Adipocyte (in vitro differentiated cells): ENCODE results near the gene CDRT4.
A peak's percentile ranks its signal among the peaks of the same experiment; 100 is the strongest.

Source experiments
- DNase-seq: peaks from one replicate; pipeline ENCODE4 v3.0.0-alpha.2; 2015; ENCODE audit warnings: low read depth
- H3K27me3 ChIP-seq: replicated peaks from 2 replicates; pipeline ENCODE4 v1.7.0; 2013; ENCODE audit warnings: mild to moderate bottlenecking, low read length, moderate library complexity; ENCODE audit not compliant: control insufficient read depth, insufficient read depth
- H3K36me3 ChIP-seq: 2 replicates; pipeline ENCODE4 v1.7.0; 2013; ENCODE audit warnings: low read length, mild to moderate bottlenecking, moderate library complexity; ENCODE audit not compliant: control insufficient read depth, insufficient read depth, severe bottlenecking
- H3K4me1 ChIP-seq: 2 replicates; pipeline ENCODE4 v1.7.0; 2013; ENCODE audit warnings: mild to moderate bottlenecking, low read length, moderate library complexity; ENCODE audit not compliant: control insufficient read depth, insufficient read depth
- H3K4me3 ChIP-seq: 2 replicates; pipeline ENCODE4 v1.7.0; 2013; ENCODE audit warnings: mild to moderate bottlenecking, low read length, moderate library complexity
- H3K9ac ChIP-seq: 2 replicates; pipeline ENCODE4 v1.7.0; 2013; ENCODE audit warnings: mild to moderate bottlenecking, low read length, moderate library complexity
- H3K9me3 ChIP-seq: 2 replicates; pipeline ENCODE4 v1.7.0; 2013; ENCODE audit warnings: mild to moderate bottlenecking, low read length, moderate library complexity; ENCODE audit not compliant: control insufficient read depth

Gene CDRT4

GRCh38 chr17:15454346-15454745 is 13.1 kb downstream of the CDRT4 start:
- no peak overlapping the region for H3K4me3 ChIP-seq
- no peak for DNase-seq
- H3K36me3 ChIP-seq, result no peaks in the 10 kb centered on the region
- no peak overlapping the region for H3K9ac ChIP-seq
- H3K27me3 ChIP-seq, result no peaks in the 10 kb centered on the region
- H3K9me3 ChIP-seq, result peaks cover 9% of the 10 kb centered on the region
- H3K4me1 ChIP-seq, result peaks cover 67% of the 10 kb centered on the region

GRCh38 chr17:15453782-15454181 is 13.6 kb downstream of the CDRT4 start:
- Histone ChIP-seq H3K9ac (peak overlapping the region; percentile 15), H3K4me1 (peaks cover 64% of the 10 kb centered on the region), H3K36me3 (no peaks in the 10 kb centered on the region), H3K27me3 (no peaks in the 10 kb centered on the region), H3K4me3 (no peak overlapping the region), H3K9me3 (peaks cover 9% of the 10 kb centered on the region)
- DNase-seq, result no peak

GRCh38 chr17:15453246-15453645 is 14.2 kb downstream of the CDRT4 start:
- Histone ChIP-seq H3K36me3 (no peaks in the 10 kb centered on the region), H3K27me3 (no peaks in the 10 kb centered on the region), H3K4me3 (no peak overlapping the region), H3K4me1 (peaks cover 60% of the 10 kb centered on the region), H3K9ac (peak overlapping the region; percentile 15), H3K9me3 (peaks cover 9% of the 10 kb centered on the region)
- DNase-seq, result peak; percentile 24

GRCh38 chr17:15452746-15453145 is 14.7 kb downstream of the CDRT4 start:
- Histone ChIP-seq H3K27me3 (no peaks in the 10 kb centered on the region), H3K36me3 (no peaks in the 10 kb centered on the region), H3K9me3 (peaks cover 9% of the 10 kb centered on the region), H3K4me3 (no peak overlapping the region), H3K9ac (peak overlapping the region; percentile 23), H3K4me1 (peaks cover 58% of the 10 kb centered on the region)
- no peak for DNase-seq

- Histone ChIP-seq H3K4me1 (peaks cover 49% of the 10 kb centered on the region), H3K9me3 (peaks cover 9% of the 10 kb centered on the region), H3K9ac (no peak overlapping the region), H3K27me3 (no peaks in the 10 kb centered on the region), H3K36me3 (no peaks in the 10 kb centered on the region), H3K4me3 (no peak overlapping the region)
- DNase-seq, result no peak
These were observed 15.7 kb downstream of the CDRT4 start for GRCh38 chr17:15451680-15452079.

- no peak overlapping the region for H3K4me3 ChIP-seq
- DNase-seq, result no peak
- H3K9ac ChIP-seq, result no peak overlapping the region
- peaks cover 30% of the 10 kb centered on the region for H3K4me1 ChIP-seq
- no peaks in the 10 kb centered on the region for H3K9me3 ChIP-seq
- no peaks in the 10 kb centered on the region for H3K27me3 ChIP-seq
- no peaks in the 10 kb centered on the region for H3K36me3 ChIP-seq
These were observed 18.9 kb downstream of the CDRT4 start for GRCh38 chr17:15448580-15448956.

GRCh38 chr17:15447928-15448579 is 19.4 kb downstream of the CDRT4 start:
- Histone ChIP-seq H3K4me3 (no peak overlapping the region), H3K36me3 (no peaks in the 10 kb centered on the region), H3K9ac (no peak overlapping the region), H3K4me1 (peaks cover 25% of the 10 kb centered on the region), H3K9me3 (no peaks in the 10 kb centered on the region), H3K27me3 (no peaks in the 10 kb centered on the region)
- DNase-seq, result no peak

- no peaks in the 10 kb centered on the region for H3K27me3 ChIP-seq
- no peaks in the 10 kb centered on the region for H3K9me3 ChIP-seq
- peaks cover 5% of the 10 kb centered on the region for H3K4me1 ChIP-seq
- no peak for DNase-seq
- no peak overlapping the region for H3K9ac ChIP-seq
- no peak overlapping the region for H3K4me3 ChIP-seq
- H3K36me3 ChIP-seq, result no peaks in the 10 kb centered on the region
These were observed 21.4 kb downstream of the CDRT4 start for GRCh38 chr17:15446036-15446435.

- Histone ChIP-seq H3K9ac (no peak overlapping the region), H3K4me1 (peaks cover 5% of the 10 kb centered on the region), H3K36me3 (no peaks in the 10 kb centered on the region), H3K27me3 (no peaks in the 10 kb centered on the region), H3K4me3 (no peak overlapping the region), H3K9me3 (no peaks in the 10 kb centered on the region)
- DNase-seq, result no peak
These were observed 22.6 kb downstream of the CDRT4 start for GRCh38 chr17:15444805-15445204.

- Histone ChIP-seq H3K4me3 (no peak overlapping the region), H3K36me3 (no peaks in the 10 kb centered on the region), H3K4me1 (no peaks in the 10 kb centered on the region), H3K27me3 (no peaks in the 10 kb centered on the region), H3K9ac (no peak overlapping the region), H3K9me3 (no peaks in the 10 kb centered on the region)
- DNase-seq, result no peak
These were observed 24.9 kb downstream of the CDRT4 start for GRCh38 chr17:15442311-15443180.

GRCh38 chr17:15441315-15441714 is 26.1 kb downstream of the CDRT4 start:
- Histone ChIP-seq H3K9ac (no peak overlapping the region), H3K27me3 (no peaks in the 10 kb centered on the region), H3K36me3 (no peaks in the 10 kb centered on the region), H3K9me3 (no peaks in the 10 kb centered on the region), H3K4me3 (no peak overlapping the region), H3K4me1 (peaks cover 9% of the 10 kb centered on the region)
- DNase-seq, result no peak
